KMS-11 (cell line): ENCODE results near the gene AUTS2.

Experiments used
- H2AFZ ChIP-seq: fragments of 200-600 bp; sonication (generic); 2 replicates; pipeline ENCODE4 v1.6.1; 2016; ENCODE audit warnings: antibody characterized with exemption, mixed run types, low read depth
- H3K27ac ChIP-seq: fragments of 200-600 bp; sonication (generic); 2 replicates; pipeline ENCODE4 v1.6.1; 2016; ENCODE audit warnings: mild to moderate bottlenecking, mixed run types
- H3K27me3 ChIP-seq: fragments of 200-600 bp; sonication (generic); 2 replicates; pipeline ENCODE4 v1.6.1; 2017; ENCODE audit warnings: mild to moderate bottlenecking, low read depth, mixed run types, moderate library complexity; ENCODE audit not compliant: insufficient read depth
- H3K36me3 ChIP-seq: fragments of 200-600 bp; sonication (generic); 2 replicates; pipeline ENCODE4 v1.6.1; 2017; ENCODE audit warnings: mild to moderate bottlenecking, mixed run types; ENCODE audit not compliant: insufficient read depth
- H3K4me1 ChIP-seq: fragments of 200-600 bp; sonication (generic); 2 replicates; pipeline ENCODE4 v1.6.1; 2016; ENCODE audit warnings: mild to moderate bottlenecking, low read depth, mixed run types; ENCODE audit not compliant: poor library complexity, severe bottlenecking
- H3K4me2 ChIP-seq: fragments of 200-600 bp; sonication (generic); 2 replicates; pipeline ENCODE4 v1.7.0; 2016; ENCODE audit warnings: mild to moderate bottlenecking, mixed run types
- H3K4me3 ChIP-seq: fragments of 200-600 bp; sonication (generic); IDR thresholded peaks from 2 replicates; pipeline ENCODE4 v1.6.1; 2017; ENCODE audit warnings: low read depth, low read length, mixed read lengths; ENCODE audit not compliant: insufficient read depth
- H3K79me2 ChIP-seq: fragments of 200-600 bp; sonication (generic); 2 replicates; pipeline ENCODE4 v1.6.1; 2016; ENCODE audit warnings: low read depth, mixed run types; ENCODE audit not compliant: insufficient read depth
- H3K9ac ChIP-seq: fragments of 200-600 bp; sonication (generic); 2 replicates; pipeline ENCODE4 v1.6.1; 2016; ENCODE audit warnings: mild to moderate bottlenecking, mixed run types
- H4K20me1 ChIP-seq: fragments of 200-600 bp; sonication (generic); 2 replicates; pipeline ENCODE4 v1.6.1; 2016; ENCODE audit warnings: mild to moderate bottlenecking, mixed run types; ENCODE audit not compliant: insufficient read depth
- CTCF ChIP-seq: fragments of 200-600 bp; sonication (generic); conservative IDR thresholded peaks from 2 replicates; pipeline ENCODE4 v1.6.1; 2017; ENCODE audit warnings: low read depth, mild to moderate bottlenecking, antibody characterized with exemption, low read length, moderate library complexity, mixed read lengths

AUTS2 gene

GRCh38 chr7:70135656-70136055, 537.4 kb downstream of the AUTS2 start:
- H3K36me3 ChIP-seq: no peaks in the 10 kb centered on the region
- no peak overlapping the region for H3K4me3 ChIP-seq
- H3K79me2 ChIP-seq: no peaks in the 10 kb centered on the region
- H3K9ac ChIP-seq: no peak overlapping the region
- TF ChIP-seq CTCF: no peak
- no peaks in the 10 kb centered on the region for H4K20me1 ChIP-seq
- no peaks in the 10 kb centered on the region for H3K27me3 ChIP-seq
- no peak overlapping the region for H3K27ac ChIP-seq
- H3K4me1 ChIP-seq: no peaks in the 10 kb centered on the region
- H2AFZ ChIP-seq: no peak overlapping the region
- H3K4me2 ChIP-seq: no peak overlapping the region

DNA sequence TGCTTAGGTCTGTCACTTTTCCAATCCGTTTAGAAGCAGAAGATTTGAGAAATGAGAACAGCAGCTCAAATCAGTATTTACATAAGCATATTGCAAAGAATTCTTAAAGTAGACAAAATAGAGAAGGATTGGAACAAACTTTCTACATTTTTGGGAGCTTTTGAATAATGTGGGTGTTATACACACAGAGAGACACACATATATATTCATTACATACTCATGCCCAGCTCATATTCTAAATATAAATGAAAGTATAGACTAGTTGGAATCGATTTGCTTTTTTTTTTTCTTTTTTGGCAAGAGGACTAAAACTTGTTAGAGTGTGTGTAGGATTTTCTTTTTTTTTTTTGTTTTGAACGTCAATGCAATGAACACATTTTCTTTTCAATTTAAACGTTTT, 538.9 kb downstream of the AUTS2 start:
- H3K4me2 ChIP-seq: no peak overlapping the region
- no peak overlapping the region for H3K9ac ChIP-seq
- no peak for TF ChIP-seq CTCF
- H3K36me3 ChIP-seq: no peaks in the 10 kb centered on the region
- no peaks in the 10 kb centered on the region for H3K27me3 ChIP-seq
- H3K27ac ChIP-seq: no peak overlapping the region
- H3K79me2 ChIP-seq: no peaks in the 10 kb centered on the region
- H4K20me1 ChIP-seq: no peaks in the 10 kb centered on the region
- no peak overlapping the region for H3K4me3 ChIP-seq
- no peaks in the 10 kb centered on the region for H3K4me1 ChIP-seq
- H2AFZ ChIP-seq: no peak overlapping the region

DNA sequence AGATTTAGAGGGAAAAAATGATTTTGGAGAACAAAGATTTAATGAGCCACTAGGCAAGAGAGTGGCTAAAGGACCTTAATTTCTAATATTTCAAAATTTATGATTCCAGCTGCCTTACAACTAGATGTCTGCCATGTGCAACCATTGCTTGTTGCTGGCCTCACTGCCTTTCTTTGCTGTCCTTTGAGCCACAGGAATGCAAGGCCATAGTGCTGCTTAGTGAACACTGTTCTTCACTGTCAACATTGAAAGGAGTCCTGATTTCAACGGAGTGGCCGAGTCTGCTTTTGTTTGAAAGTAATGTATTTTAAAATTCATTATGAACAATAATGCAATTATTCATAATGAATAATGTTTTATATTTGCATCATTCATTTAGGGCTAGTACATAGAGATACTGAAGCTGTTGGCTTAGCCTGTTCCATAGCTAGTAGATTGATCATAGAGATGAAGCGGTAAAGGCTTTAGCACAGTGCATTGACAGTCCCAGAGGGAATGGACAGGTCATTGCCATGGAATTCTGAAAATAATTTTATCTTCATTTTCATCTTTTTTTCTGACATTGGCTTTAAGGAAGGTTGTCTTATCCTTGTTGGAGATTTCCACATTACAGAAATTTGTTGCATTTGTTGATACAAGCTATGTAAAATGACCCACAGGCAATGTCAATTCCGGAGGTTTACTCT, 544.1 kb downstream of the AUTS2 start:
- H3K4me1 ChIP-seq: no peaks in the 10 kb centered on the region
- H3K4me2 ChIP-seq: no peak overlapping the region
- no peak for TF ChIP-seq CTCF
- no peak overlapping the region for H2AFZ ChIP-seq
- no peaks in the 10 kb centered on the region for H3K79me2 ChIP-seq
- no peak overlapping the region for H3K27ac ChIP-seq
- no peak overlapping the region for H3K4me3 ChIP-seq
- H3K27me3 ChIP-seq: no peaks in the 10 kb centered on the region
- H3K36me3 ChIP-seq: no peaks in the 10 kb centered on the region
- H4K20me1 ChIP-seq: no peaks in the 10 kb centered on the region
- H3K9ac ChIP-seq: no peak overlapping the region

DNA sequence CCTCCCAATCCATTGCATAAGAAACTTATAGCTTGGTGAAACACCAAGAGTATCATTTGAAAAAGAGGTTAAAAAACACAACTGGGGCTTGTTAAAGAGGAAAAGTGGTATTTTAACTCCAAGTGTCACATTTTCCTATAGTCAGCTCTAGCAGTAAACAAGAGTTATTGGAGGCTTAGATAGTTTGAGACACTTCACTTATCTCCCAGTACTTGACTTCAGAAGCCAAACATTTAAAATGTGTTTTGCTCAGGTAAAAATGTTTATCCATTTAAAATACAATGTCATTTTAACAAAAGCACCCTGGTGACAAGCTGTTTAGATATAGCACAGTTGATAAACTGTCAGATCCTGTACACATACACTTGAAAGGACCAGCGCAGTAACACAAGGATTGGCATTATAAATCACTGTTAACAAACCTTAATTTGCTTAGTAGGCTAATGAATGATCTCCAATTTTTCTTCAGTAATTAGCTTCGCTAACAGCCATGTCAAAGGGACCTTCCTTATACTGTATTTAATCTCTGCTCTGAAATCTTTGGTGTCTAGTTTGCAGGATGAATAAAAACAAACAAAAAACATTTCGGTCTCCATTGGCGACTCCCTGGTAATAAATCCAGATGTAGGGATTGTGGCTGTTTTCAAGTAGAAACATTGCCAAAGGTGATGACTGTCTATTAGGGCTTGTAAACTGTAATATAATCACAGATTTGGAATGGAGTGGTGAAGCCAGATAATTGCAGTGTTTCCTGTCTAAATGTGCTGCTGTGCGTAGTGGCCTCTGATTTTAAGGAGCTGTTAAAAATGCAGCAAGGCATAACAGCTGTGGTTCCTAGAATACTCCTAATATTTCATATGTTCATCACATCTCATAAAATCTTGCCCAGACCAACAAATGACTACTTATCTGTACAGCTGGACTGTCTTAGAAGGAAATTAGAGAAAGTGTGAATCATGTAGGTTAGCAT, 545.1 kb downstream of the AUTS2 start:
- Histone ChIP-seq H3K36me3 (no peaks in the 10 kb centered on the region), H3K27me3 (no peaks in the 10 kb centered on the region), H3K4me3 (no peak overlapping the region), H3K9ac (no peak overlapping the region), H4K20me1 (no peaks in the 10 kb centered on the region), H3K4me1 (no peaks in the 10 kb centered on the region), H2AFZ (no peak overlapping the region), H3K79me2 (no peaks in the 10 kb centered on the region), H3K4me2 (no peak overlapping the region), H3K27ac (no peak overlapping the region)
- TF ChIP-seq CTCF: no peak
